Endothelial cell (in vitro differentiated cells): ENCODE data around the gene MAP2K5. TPM values are rescaled to one million over a fixed set of nuclear protein-coding genes. Genes with fewer than 3 reads are reported as not detected.

Experiments used
- DNase-seq: peaks from one replicate; pipeline ENCODE4 v3.0.0; 2021; ENCODE audit warnings: low spot score
- H3K27ac Mint-ChIP-seq: one replicate; pipeline ENCODE4 v1.8.0; 2021; ENCODE audit warnings: mixed read lengths, inconsistent platforms; ENCODE audit not compliant: unreplicated experiment
- H3K27me3 Mint-ChIP-seq: one replicate; pipeline ENCODE4 v1.8.0; 2021; ENCODE audit warnings: mild to moderate bottlenecking, moderate library complexity, mixed read lengths, inconsistent platforms; ENCODE audit not compliant: unreplicated experiment
- H3K36me3 Mint-ChIP-seq: one replicate; pipeline ENCODE4 v1.8.0; 2021; ENCODE audit warnings: mild to moderate bottlenecking, low read depth, mixed read lengths, inconsistent platforms; ENCODE audit not compliant: unreplicated experiment
- H3K4me1 Mint-ChIP-seq: one replicate; pipeline ENCODE4 v1.8.0; 2021; ENCODE audit warnings: mild to moderate bottlenecking, mixed read lengths, inconsistent platforms; ENCODE audit not compliant: unreplicated experiment
- H3K4me3 Mint-ChIP-seq: one replicate; pipeline ENCODE4 v1.8.0; 2021; ENCODE audit warnings: mild to moderate bottlenecking, mixed read lengths, inconsistent platforms; ENCODE audit not compliant: unreplicated experiment
- H3K9me3 Mint-ChIP-seq: one replicate; pipeline ENCODE4 v1.8.0; 2021; ENCODE audit warnings: mixed read lengths, inconsistent platforms; ENCODE audit not compliant: unreplicated experiment
- CTCF ChIP-seq: fragments of 200-600 bp; sonication (generic); IDR thresholded peaks from one replicate; pipeline ENCODE4 v1.5.0; 2021; ENCODE audit warnings: antibody characterized with exemption; ENCODE audit not compliant: unreplicated experiment
- total RNA-seq: library from RNA; stranded (reverse); fragmentation: NEBNext Ultra II Directional; extraction: Animal tissue kit (Norgen Biotek cat#: 25700); gene quantifications from one replicate; pipeline ENCODE4 v1.2.1, GENCODE V29; 2021; ENCODE audit not compliant: unreplicated experiment

The MAP2K5 gene
- total RNA-seq, 1 donor from 2014 or later = 22.2 TPM

GRCh38 chr15:67809441-67809840, 266.9 kb downstream of the MAP2K5 start:
- H3K27ac Mint-ChIP-seq = no peak overlapping the region
- no peak overlapping the region for H3K4me3 Mint-ChIP-seq
- no peaks in the 10 kb centered on the region for H3K9me3 Mint-ChIP-seq
- H3K27me3 Mint-ChIP-seq = peaks cover 7% of the 10 kb centered on the region
- DNase-seq = no peak
- no peak for TF ChIP-seq CTCF
- H3K4me1 Mint-ChIP-seq = peaks cover 8% of the 10 kb centered on the region
- H3K36me3 Mint-ChIP-seq = peaks cover 9% of the 10 kb centered on the region

GRCh38 chr15:67809866-67810265, 267.4 kb downstream of the MAP2K5 start:
- no peak overlapping the region for H3K4me3 Mint-ChIP-seq
- no peaks in the 10 kb centered on the region for H3K9me3 Mint-ChIP-seq
- peaks cover 9% of the 10 kb centered on the region for H3K36me3 Mint-ChIP-seq
- H3K27ac Mint-ChIP-seq = no peak overlapping the region
- peaks cover 6% of the 10 kb centered on the region for H3K4me1 Mint-ChIP-seq
- DNase-seq = no peak
- TF ChIP-seq CTCF = no peak
- H3K27me3 Mint-ChIP-seq = peaks cover 7% of the 10 kb centered on the region

- Mint-ChIP-seq H3K4me1 (no peaks in the 10 kb centered on the region), H3K36me3 (peaks cover 9% of the 10 kb centered on the region), H3K27me3 (peaks cover 7% of the 10 kb centered on the region), H3K9me3 (no peaks in the 10 kb centered on the region), H3K27ac (no peak overlapping the region), H3K4me3 (no peak overlapping the region)
- no peak for DNase-seq
- no peak for TF ChIP-seq CTCF
These were observed 269.7 kb downstream of the MAP2K5 start for GRCh38 chr15:67812241-67812644.

- DNase-seq = no peak
- no peaks in the 10 kb centered on the region for H3K4me1 Mint-ChIP-seq
These were observed 270.7 kb downstream of the MAP2K5 start for GRCh38 chr15:67813104-67813634.

More at GRCh38 chr15:67813104-67813634, 270.7 kb downstream of the MAP2K5 start:
- H3K9me3 Mint-ChIP-seq = no peaks in the 10 kb centered on the region
- H3K4me3 Mint-ChIP-seq = no peak overlapping the region
- peaks cover 4% of the 10 kb centered on the region for H3K27me3 Mint-ChIP-seq
- H3K27ac Mint-ChIP-seq = no peak overlapping the region
- H3K36me3 Mint-ChIP-seq = peaks cover 3% of the 10 kb centered on the region
- TF ChIP-seq CTCF = no peak
